ENCODE data around the gene ZNF136.

- no peak for TF ChIP-seq POLR2A (IDR thresholded peaks at IDR 0.05)
- TF ChIP-seq, protein P1, sequence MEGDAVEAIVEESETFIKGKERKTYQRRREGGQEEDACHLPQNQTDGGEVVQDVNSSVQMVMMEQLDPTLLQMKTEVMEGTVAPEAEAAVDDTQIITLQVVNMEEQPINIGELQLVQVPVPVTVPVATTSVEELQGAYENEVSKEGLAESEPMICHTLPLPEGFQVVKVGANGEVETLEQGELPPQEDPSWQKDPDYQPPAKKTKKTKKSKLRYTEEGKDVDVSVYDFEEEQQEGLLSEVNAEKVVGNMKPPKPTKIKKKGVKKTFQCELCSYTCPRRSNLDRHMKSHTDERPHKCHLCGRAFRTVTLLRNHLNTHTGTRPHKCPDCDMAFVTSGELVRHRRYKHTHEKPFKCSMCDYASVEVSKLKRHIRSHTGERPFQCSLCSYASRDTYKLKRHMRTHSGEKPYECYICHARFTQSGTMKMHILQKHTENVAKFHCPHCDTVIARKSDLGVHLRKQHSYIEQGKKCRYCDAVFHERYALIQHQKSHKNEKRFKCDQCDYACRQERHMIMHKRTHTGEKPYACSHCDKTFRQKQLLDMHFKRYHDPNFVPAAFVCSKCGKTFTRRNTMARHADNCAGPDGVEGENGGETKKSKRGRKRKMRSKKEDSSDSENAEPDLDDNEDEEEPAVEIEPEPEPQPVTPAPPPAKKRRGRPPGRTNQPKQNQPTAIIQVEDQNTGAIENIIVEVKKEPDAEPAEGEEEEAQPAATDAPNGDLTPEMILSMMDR (IDR thresholded peaks at IDR 0.05): no peak
Observed at GRCh38 chr19:12126707-12127106, 36.2 kb upstream of the ZNF136 start.
